HG03460 (cell line): ENCODE measurements around the gene YJEFN3.

Source experiments
- ATAC-seq: cut with Tn5 transposase; IDR thresholded peaks from one replicate; pipeline ENCODE4 v1.9.1; 2021; ENCODE audit not compliant: unreplicated experiment

YJEFN3 gene

GRCh38 chr19:19517235-19517619 lies 11.5 kb upstream of the YJEFN3 start:
- no peak for ATAC-seq

- no peak for ATAC-seq
Measured at GRCh38 chr19:19520989-19521388, 7.7 kb upstream of the YJEFN3 start.

- no peak for ATAC-seq
Measured at GRCh38 chr19:19523177-19523576, 5.5 kb upstream of the YJEFN3 start.

- no peak for ATAC-seq
Measured at GRCh38 chr19:19524053-19524452, 4.7 kb upstream of the YJEFN3 start.

GRCh38 chr19:19525611-19526380 lies 2.9 kb upstream of the YJEFN3 start:
- no peak for ATAC-seq

- ATAC-seq = no peak
Measured at GRCh38 chr19:19526581-19527370, 1.9 kb upstream of the YJEFN3 start.

- ATAC-seq = no peak
Measured at GRCh38 chr19:19527371-19527656, 1.4 kb upstream of the YJEFN3 start.

- no peak for ATAC-seq
Measured at GRCh38 chr19:19527674-19528625, 761 bp upstream of the YJEFN3 start.

GRCh38 chr19:19529783-19530422 lies 1.2 kb downstream of the YJEFN3 start:
- ATAC-seq = no peak

GRCh38 chr19:19530423-19530804 lies 1.7 kb downstream of the YJEFN3 start:
- no peak for ATAC-seq

GRCh38 chr19:19530889-19531288 lies 2.2 kb downstream of the YJEFN3 start:
- ATAC-seq = no peak

GRCh38 chr19:19531951-19532805 lies 3.5 kb downstream of the YJEFN3 start:
- ATAC-seq = no peak

GRCh38 chr19:19532806-19533701 lies 4.3 kb downstream of the YJEFN3 start:
- ATAC-seq = no peak

- no peak for ATAC-seq
Measured at GRCh38 chr19:19533841-19534240, 5.1 kb downstream of the YJEFN3 start.

GRCh38 chr19:19534556-19535265 lies 6.0 kb downstream of the YJEFN3 start:
- ATAC-seq = no peak

GRCh38 chr19:19535311-19536191 lies 6.8 kb downstream of the YJEFN3 start:
- no peak for ATAC-seq
